Measurements from ENCODE around the gene TMEM200A. TPM values are rescaled to one million over a fixed set of nuclear protein-coding genes. Genes with fewer than 3 reads are reported as not detected.
A peak's percentile ranks its signal among the peaks of the same experiment; 100 is the strongest.

The TMEM200A gene
- total and polyA plus RNA-seq, 3 donors from 2014 or later: 3.6 to 5.5 (median 5.5) TPM

DNA sequence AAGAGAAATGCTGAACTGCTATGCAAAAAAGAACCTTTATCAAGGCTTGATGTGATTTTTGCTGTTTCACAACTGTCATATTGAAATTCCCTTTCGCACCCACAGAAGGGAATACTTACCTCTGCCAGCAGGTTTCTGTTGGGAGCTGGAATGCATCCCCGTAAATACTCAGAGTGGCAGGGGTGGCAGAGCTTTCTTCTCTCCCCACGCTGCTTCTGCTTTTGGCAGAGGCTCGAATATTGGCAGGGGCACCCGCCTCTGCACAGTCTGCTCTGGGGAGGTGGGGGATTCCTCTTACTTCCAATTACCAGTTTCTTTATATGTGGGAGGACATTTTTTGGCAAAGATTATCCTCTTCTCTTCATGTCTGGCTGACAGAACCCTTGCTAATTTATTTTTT, 28.4 kb downstream of the TMEM200A start:
- DNase-seq: no peak
- H3K9me3 ChIP-seq: no peaks in the 10 kb centered on the region
- intact Hi-C loops (cut with DNase I; ENCODE audit: low total_unique reads): no loop called here
- no peak overlapping the region for H3K27ac ChIP-seq
- TF ChIP-seq POLR2A (IDR thresholded peaks at IDR 0.05): no peak
- TF ChIP-seq, protein P1, sequence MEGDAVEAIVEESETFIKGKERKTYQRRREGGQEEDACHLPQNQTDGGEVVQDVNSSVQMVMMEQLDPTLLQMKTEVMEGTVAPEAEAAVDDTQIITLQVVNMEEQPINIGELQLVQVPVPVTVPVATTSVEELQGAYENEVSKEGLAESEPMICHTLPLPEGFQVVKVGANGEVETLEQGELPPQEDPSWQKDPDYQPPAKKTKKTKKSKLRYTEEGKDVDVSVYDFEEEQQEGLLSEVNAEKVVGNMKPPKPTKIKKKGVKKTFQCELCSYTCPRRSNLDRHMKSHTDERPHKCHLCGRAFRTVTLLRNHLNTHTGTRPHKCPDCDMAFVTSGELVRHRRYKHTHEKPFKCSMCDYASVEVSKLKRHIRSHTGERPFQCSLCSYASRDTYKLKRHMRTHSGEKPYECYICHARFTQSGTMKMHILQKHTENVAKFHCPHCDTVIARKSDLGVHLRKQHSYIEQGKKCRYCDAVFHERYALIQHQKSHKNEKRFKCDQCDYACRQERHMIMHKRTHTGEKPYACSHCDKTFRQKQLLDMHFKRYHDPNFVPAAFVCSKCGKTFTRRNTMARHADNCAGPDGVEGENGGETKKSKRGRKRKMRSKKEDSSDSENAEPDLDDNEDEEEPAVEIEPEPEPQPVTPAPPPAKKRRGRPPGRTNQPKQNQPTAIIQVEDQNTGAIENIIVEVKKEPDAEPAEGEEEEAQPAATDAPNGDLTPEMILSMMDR (IDR thresholded peaks at IDR 0.05): no peak
- H3K36me3 ChIP-seq (ENCODE audit: low read depth, missing control alignments): no peaks in the 10 kb centered on the region
- H3K4me3 ChIP-seq: no peak overlapping the region
- H3K27me3 ChIP-seq: no peaks in the 10 kb centered on the region
- 62 to 73% methylated on average over 5 of the region's 5 CpGs for WGBS, 2 donors
- H3K4me1 ChIP-seq: no peaks in the 10 kb centered on the region

DNA sequence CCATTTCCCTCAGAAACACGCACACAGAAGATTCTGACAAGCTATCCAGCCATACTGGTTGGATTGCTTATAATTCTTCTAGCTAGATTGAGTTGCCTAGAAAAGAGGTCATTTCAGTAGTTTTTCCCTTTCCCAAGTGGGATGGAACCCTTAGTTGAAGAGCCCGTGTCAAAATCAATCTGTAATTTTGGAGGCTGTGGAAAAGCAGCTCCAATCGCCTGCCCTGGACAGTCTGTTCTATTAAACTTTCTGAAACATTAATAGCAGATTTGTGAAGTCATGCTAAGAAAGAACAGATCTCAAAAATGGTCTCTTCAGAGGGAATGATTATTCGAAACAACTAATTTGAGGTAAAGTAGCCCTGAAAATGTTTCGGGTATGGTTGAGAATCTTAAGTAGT, 29.3 kb downstream of the TMEM200A start:
- WGBS, 2 donors: 67 to 75% methylated on average over 5 of the region's 5 CpGs
- Histone ChIP-seq H3K4me3 (no peak overlapping the region), H3K36me3 (ENCODE audit: low read depth, missing control alignments) (no peaks in the 10 kb centered on the region), H3K9me3 (no peaks in the 10 kb centered on the region), H3K27ac (peak overlapping the region; percentile 10 to 57), H3K27me3 (no peaks in the 10 kb centered on the region), H3K4me1 (no peaks in the 10 kb centered on the region)
- intact Hi-C loops (cut with DNase I; ENCODE audit: low total_unique reads): no loop called here
- no peak for TF ChIP-seq POLR2A (IDR thresholded peaks at IDR 0.05)
- TF ChIP-seq, protein P1 (IDR thresholded peaks at IDR 0.05): no peak
- DNase-seq: no peak

- H3K4me3 ChIP-seq: no peak overlapping the region
- no peaks in the 10 kb centered on the region for H3K9me3 ChIP-seq
- H3K27ac ChIP-seq: no peak overlapping the region
- no peak for DNase-seq
- H3K27me3 ChIP-seq: no peaks in the 10 kb centered on the region
- H3K4me1 ChIP-seq: no peaks in the 10 kb centered on the region
- intact Hi-C loops (cut with DNase I; ENCODE audit: low total_unique reads): no loop called here
- TF ChIP-seq, protein P1 (IDR thresholded peaks at IDR 0.05): no peak
- TF ChIP-seq POLR2A (IDR thresholded peaks at IDR 0.05): no peak
- 29 to 43% methylated on average over 2 of the region's 2 CpGs for WGBS, 2 donors
- H3K36me3 ChIP-seq (ENCODE audit: low read depth, missing control alignments): no peaks in the 10 kb centered on the region
Measured at GRCh38 chr6:130396722-130397121, 30.9 kb downstream of the TMEM200A start.

DNA sequence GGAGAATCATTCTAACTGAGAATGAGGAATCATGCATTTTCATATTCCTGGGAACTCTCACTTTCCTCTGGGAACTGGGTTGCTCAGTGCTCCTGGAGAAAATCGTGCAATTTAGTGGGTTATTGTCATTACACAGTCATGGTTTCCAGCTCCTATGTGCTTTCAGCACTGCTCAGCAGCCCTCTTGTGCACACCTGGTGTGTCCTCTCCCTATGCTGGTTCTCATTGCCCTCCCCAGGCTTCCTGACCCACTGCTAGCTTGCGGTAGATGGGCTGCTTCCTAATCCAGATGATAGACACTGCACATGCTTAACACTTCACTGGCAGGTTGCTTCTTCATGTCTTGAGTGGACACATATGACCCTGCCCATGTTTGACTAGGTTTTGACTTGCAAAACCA, 39.7 kb downstream of the TMEM200A start:
- WGBS, 2 donors: 92 to 93% methylated on average over 2 of the region's 2 CpGs
- no peaks in the 10 kb centered on the region for H3K27me3 ChIP-seq

DNA sequence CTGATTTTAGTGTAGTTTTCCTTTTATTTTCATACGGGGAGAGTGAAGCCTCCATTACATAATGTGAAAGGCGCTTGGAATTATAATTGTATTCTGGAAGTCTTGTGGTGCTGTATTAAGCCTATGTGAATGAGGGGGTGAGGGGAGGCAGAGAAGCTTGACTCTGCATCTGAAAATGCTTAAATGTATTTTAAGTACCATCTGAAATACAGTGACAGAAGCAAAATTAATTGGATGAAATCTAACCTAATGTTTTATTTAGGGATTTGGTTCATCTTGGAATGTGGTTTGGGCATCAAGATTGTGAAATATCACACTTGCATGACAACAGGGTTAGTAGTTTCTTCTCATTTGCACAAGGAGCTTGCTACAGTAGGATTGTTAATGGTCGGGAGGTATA, 41.2 kb downstream of the TMEM200A start:
- no peak for DNase-seq
- Histone ChIP-seq H3K4me1 (no peaks in the 10 kb centered on the region), H3K27ac (no peak overlapping the region), H3K27me3 (no peaks in the 10 kb centered on the region), H3K36me3 (ENCODE audit: low read depth, missing control alignments) (no peaks in the 10 kb centered on the region), H3K9me3 (no peaks in the 10 kb centered on the region), H3K4me3 (no peak overlapping the region)
- TF ChIP-seq POLR2A (IDR thresholded peaks at IDR 0.05): no peak
- TF ChIP-seq, protein P1 (IDR thresholded peaks at IDR 0.05): no peak
- 80 to 83% methylated on average over 3 of the region's 3 CpGs for WGBS, 2 donors
- intact Hi-C loops (cut with DNase I; ENCODE audit: low total_unique reads): no loop called here

More for the DNA sequence above, 39.7 kb downstream of the TMEM200A start:
- Histone ChIP-seq H3K36me3 (ENCODE audit: low read depth, missing control alignments) (no peaks in the 10 kb centered on the region), H3K27ac (no peak overlapping the region), H3K4me3 (no peak overlapping the region), H3K9me3 (no peaks in the 10 kb centered on the region), H3K4me1 (no peaks in the 10 kb centered on the region)
- no peak for TF ChIP-seq POLR2A (IDR thresholded peaks at IDR 0.05)
- TF ChIP-seq, protein P1 (IDR thresholded peaks at IDR 0.05): no peak
- intact Hi-C loops (cut with DNase I; ENCODE audit: low total_unique reads): no loop called here
- DNase-seq: no peak

Data from testis (tissue), 3 donors.